A549 (cell line): ENCODE data around the gene FIZ1.

ENCODE experiments used
- RCOR1 ChIP-seq: fragments of 150-350 bp; IDR thresholded peaks from 2 replicates; pipeline ENCODE4 v1.6.1; 2014; ENCODE audit warnings: antibody characterized with exemption, low read length, low read depth
- TF ChIP-seq, protein P1 (sequence below): IDR thresholded peaks from 2 replicates; pipeline ENCODE4 v1.6.1; 2012

DNA sequence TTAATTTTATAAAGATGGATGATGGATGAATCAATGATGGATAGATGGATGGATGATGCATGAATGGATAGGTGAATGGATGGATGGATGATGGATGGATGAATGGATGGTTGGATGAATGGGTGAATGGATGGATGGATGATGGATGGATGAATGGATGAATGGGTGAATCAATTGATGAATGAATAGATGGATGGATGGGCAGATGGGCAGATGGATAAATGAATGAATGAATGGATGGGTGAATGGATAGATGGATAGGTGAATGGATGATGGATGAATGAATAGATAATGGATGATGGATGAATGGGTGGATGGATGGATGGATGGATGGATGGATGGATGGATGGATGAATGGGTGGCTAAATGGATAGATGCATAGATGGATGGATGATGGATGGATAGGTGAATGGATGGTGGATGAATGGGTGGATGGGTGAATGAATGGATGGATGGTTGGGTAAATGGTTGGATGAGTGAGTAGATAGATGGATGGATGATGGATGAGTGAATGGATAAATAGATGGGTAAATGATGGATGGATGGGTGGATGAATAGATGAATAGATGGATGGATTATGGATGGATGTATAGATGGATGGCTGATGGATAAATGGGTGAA lies 31.5 kb downstream of the FIZ1 start:
- TF ChIP-seq, protein P1, sequence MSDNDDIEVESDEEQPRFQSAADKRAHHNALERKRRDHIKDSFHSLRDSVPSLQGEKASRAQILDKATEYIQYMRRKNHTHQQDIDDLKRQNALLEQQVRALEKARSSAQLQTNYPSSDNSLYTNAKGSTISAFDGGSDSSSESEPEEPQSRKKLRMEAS, result no peak
- TF ChIP-seq RCOR1, result no peak
